B cell (primary cell): Measurements from ENCODE around the gene ZNF680. TPM values are rescaled to one million over a fixed set of nuclear protein-coding genes. Genes with fewer than 3 reads are reported as not detected.

Source experiments
- ATAC-seq: fragments of 200-7000 bp; cut with Tn5 transposase; one replicate; pipeline ENCODE4 v1.10.0; 2021; ENCODE audit warnings: low read depth, mild to moderate bottlenecking, moderate number of reproducible peaks, moderate library complexity
- CTCF ChIA-PET: fragments of 350-600 bp; sonication (Branson Sonifier 250); formaldehyde crosslinking; loops from one replicate; lab custom pipeline; 2021; ENCODE audit warnings: antibody characterized with exemption, inconsistent platforms; lab: Charles Lee
- POLR2A ChIA-PET: fragments of 350-600 bp; sonication (Branson Sonifier 250); formaldehyde crosslinking; loops from one replicate; lab custom pipeline; 2021; ENCODE audit warnings: antibody characterized with exemption; lab: Charles Lee
- DNase-seq: peaks from one replicate; pipeline ENCODE4 v3.0.0; 2013
- H2AFZ ChIP-seq: 2 replicates; pipeline ENCODE4 v1.6.1; 2012; ENCODE audit warnings: mild to moderate bottlenecking, low read depth, low read length; ENCODE audit not compliant: insufficient read depth, poor library complexity, severe bottlenecking
- H3K27ac ChIP-seq, 2 donors: 1 replicate in 1 of 2; 2 replicates in 1 of 2; pipeline ENCODE4 v1.5.1; 2012 to 2013; ENCODE audit warnings: low read length in 2 of 2, mild to moderate bottlenecking in 2 of 2, moderate library complexity in 1 of 2
- H3K27me3 ChIP-seq, 4 experiments: fragments of 200-600 bp in 1 of 4; sonication (generic) in 1 of 4; replicated peaks in 1 of 4; 1 replicate in 2 of 4; 2 replicates in 2 of 4; pipeline versions ENCODE4 v1.6.1 to v1.7.0; 2013 to 2016; ENCODE audit warnings: low read length in 3 of 4, mild to moderate bottlenecking in 2 of 4, mixed read lengths in 1 of 4, moderate library complexity in 1 of 4; ENCODE audit not compliant: insufficient read depth in 4 of 4, control insufficient read depth in 3 of 4; ENCODE audit errors: control extremely low read depth in 1 of 4
- H3K36me3 ChIP-seq, 2 experiments: replicated peaks in 1 of 2; 1 replicate in 1 of 2; 2 replicates in 1 of 2; pipeline versions ENCODE4 v1.6.1 to v1.7.1; 2013; ENCODE audit warnings: low read length in 1 of 2; ENCODE audit not compliant: insufficient read depth in 2 of 2, control insufficient read depth in 1 of 2; ENCODE audit errors: control extremely low read depth in 1 of 2, extremely low read depth in 1 of 2
- H3K4me1 ChIP-seq, 2 donors: fragments of 200-600 bp in 1 of 2; sonication (generic) in 1 of 2; 1 replicate in 1 of 2; 2 replicates in 1 of 2; pipeline versions ENCODE4 v1.5.1 to v1.6.1; 2013 to 2017; ENCODE audit warnings: low read length in 2 of 2; ENCODE audit not compliant: control insufficient read depth in 2 of 2, insufficient read depth in 2 of 2
- H3K4me2 ChIP-seq: replicated peaks from 2 replicates; pipeline ENCODE3; 2012; ENCODE audit warnings: mild to moderate bottlenecking, low read depth, low read length; ENCODE audit not compliant: poor library complexity, severe bottlenecking
- H3K4me3 ChIP-seq, 5 experiments: fragments of 200-600 bp in 1 of 5; sonication (generic) in 1 of 5; 1 replicate in 3 of 5; 2 replicates in 2 of 5; pipeline versions ENCODE4 v1.5.1 to v1.7.0; 2011 to 2016; ENCODE audit warnings: low read length in 4 of 5, mild to moderate bottlenecking in 4 of 5, low read depth in 2 of 5, control low read depth in 1 of 5, moderate library complexity in 1 of 5; ENCODE audit not compliant: insufficient read depth in 1 of 5; ENCODE audit errors: control extremely low read depth in 1 of 5, extremely low read depth in 1 of 5
- H3K79me2 ChIP-seq: fragments of 200-600 bp; sonication (generic); one replicate; pipeline ENCODE4 v1.6.0; 2016; ENCODE audit warnings: low read length; ENCODE audit not compliant: control insufficient read depth, insufficient read depth
- H3K9ac ChIP-seq: fragments of 200-600 bp; sonication (generic); 2 replicates; pipeline ENCODE4 v1.6.1; 2017; ENCODE audit warnings: mild to moderate bottlenecking, low read length, moderate library complexity
- H3K9me3 ChIP-seq, 3 donors: one replicate each; pipeline versions ENCODE4 v1.6.1 to v1.7.1; 2013; ENCODE audit warnings: low read length in 2 of 3; ENCODE audit not compliant: control insufficient read depth in 2 of 3, insufficient read depth in 1 of 3; ENCODE audit errors: control extremely low read depth in 1 of 3
- H4K20me1 ChIP-seq: 2 replicates; pipeline ENCODE4 v1.6.0; 2012; ENCODE audit warnings: mild to moderate bottlenecking, low read length; ENCODE audit not compliant: insufficient read depth, control insufficient read depth, poor library complexity, severe bottlenecking
- H3K27ac Mint-ChIP-seq: one replicate; pipeline ENCODE4 v1.8.0; 2021; ENCODE audit warnings: mixed read lengths
- H3K27me3 Mint-ChIP-seq: one replicate; pipeline ENCODE4 v1.8.0; 2021; ENCODE audit warnings: mixed read lengths
- H3K4me1 Mint-ChIP-seq: one replicate; pipeline ENCODE4 v1.8.0; 2021; ENCODE audit warnings: mixed read lengths
- H3K4me3 Mint-ChIP-seq: one replicate; pipeline ENCODE4 v1.8.0; 2021; ENCODE audit warnings: mixed read lengths
- H3K9me3 Mint-ChIP-seq: one replicate; pipeline ENCODE4 v1.8.0; 2022; ENCODE audit warnings: mixed read lengths; ENCODE audit not compliant: insufficient read depth
- EZH2 ChIP-seq: IDR thresholded peaks from 2 replicates; pipeline ENCODE4 v1.6.1; 2012; ENCODE audit warnings: borderline replicate concordance, low read depth, mild to moderate bottlenecking, moderate library complexity, low read length; ENCODE audit not compliant: insufficient read depth, poor library complexity, severe bottlenecking
- WGBS: methylation state at CpG from one replicate; pipeline ENCODE4 v1.1.5; 2013; ENCODE audit warnings: missing lambda C conversion rate; ENCODE audit not compliant: insufficient coverage; 5-methylcytosine and 5-hydroxymethylcytosine counted together
- intact Hi-C: fragments of 100-400 bp; cut with micrococcal nuclease; formaldehyde crosslinking; loops from one replicate; pipeline ENCODE4 v1.10.0; 2022
- polyA plus RNA-seq: library from polyadenylated mRNA; depleted of rRNA; stranded (reverse); fragments of >200 nt; gene quantifications from 2 replicates; pipeline ENCODE4 v1.2.3, GENCODE V29; 2012
- total RNA-seq, 2 donors: library from RNA; stranded (reverse); fragments of 120-200 nt in 1 of 2; gene quantifications; 1 replicate in 1 of 2; 2 replicates in 1 of 2; pipeline versions ENCODE4 v1.2.3 to v1.2.4, GENCODE V29; 2013 to 2022
- TF ChIP-seq, protein P1 (sequence below): fragments of 200-600 bp; IDR thresholded peaks from one replicate; pipeline ENCODE4 v1.8.0; 2022; ENCODE audit warnings: antibody characterized with exemption, mild to moderate bottlenecking

Gene ZNF680
- total and polyA plus RNA-seq, 2 donors (not counting 1 experiment from before 2014, with no cell fraction given), result 2.5 to 27.8 TPM

DNA sequence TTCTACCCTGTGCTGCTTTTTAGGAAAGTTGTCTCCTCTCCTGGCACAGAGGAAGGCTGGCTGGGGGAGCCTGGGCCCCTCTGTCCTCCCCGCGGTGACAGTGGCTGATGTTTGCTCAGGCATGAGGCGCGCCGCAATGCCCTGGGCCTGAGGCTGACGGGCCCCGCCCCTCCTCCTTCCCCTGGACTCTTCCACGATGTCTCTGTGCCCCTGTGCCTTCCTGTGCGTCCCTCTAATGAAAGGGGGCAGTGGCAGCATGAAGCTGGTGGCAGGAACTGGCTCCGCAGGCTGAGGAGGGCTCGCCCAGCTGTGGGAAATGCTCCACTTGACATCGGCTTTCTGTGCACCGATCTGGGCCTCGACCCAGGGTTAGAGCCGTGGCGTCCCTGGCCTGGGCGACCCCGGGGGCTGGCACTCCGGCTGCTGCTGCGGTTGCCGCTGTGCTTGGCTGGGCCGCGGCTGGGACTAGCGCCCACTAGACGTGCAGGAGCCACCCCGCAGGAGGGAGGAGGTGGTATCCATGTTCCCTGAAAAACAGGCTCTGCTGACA is 67.9 kb downstream of the ZNF680 start:
- Histone ChIP-seq H4K20me1 (no peaks in the 10 kb centered on the region), H3K9me3 (peaks cover 2 to 50% (median 28%) of the 10 kb centered on the region in 3 donors), H3K27me3 (no peaks in the 10 kb centered on the region), H3K9ac (no peak overlapping the region), H3K27ac (no peak overlapping the region), H3K4me3 (no peak overlapping the region), H3K79me2 (no peaks in the 10 kb centered on the region), H3K36me3 (no peaks in the 10 kb centered on the region), H3K4me1 (no peaks in the 10 kb centered on the region), H2AFZ (no peak overlapping the region), H3K4me2 (no peak overlapping the region)
- ChIA-PET POLR2A (no interaction called here), CTCF (no interaction called here)
- Mint-ChIP-seq H3K27ac (no peak overlapping the region), H3K27me3 (no peaks in the 10 kb centered on the region), H3K4me3 (no peak overlapping the region), H3K4me1 (no peaks in the 10 kb centered on the region), H3K9me3 (peaks cover 10% of the 10 kb centered on the region)
- ATAC-seq, result no peak
- TF ChIP-seq, protein P1, sequence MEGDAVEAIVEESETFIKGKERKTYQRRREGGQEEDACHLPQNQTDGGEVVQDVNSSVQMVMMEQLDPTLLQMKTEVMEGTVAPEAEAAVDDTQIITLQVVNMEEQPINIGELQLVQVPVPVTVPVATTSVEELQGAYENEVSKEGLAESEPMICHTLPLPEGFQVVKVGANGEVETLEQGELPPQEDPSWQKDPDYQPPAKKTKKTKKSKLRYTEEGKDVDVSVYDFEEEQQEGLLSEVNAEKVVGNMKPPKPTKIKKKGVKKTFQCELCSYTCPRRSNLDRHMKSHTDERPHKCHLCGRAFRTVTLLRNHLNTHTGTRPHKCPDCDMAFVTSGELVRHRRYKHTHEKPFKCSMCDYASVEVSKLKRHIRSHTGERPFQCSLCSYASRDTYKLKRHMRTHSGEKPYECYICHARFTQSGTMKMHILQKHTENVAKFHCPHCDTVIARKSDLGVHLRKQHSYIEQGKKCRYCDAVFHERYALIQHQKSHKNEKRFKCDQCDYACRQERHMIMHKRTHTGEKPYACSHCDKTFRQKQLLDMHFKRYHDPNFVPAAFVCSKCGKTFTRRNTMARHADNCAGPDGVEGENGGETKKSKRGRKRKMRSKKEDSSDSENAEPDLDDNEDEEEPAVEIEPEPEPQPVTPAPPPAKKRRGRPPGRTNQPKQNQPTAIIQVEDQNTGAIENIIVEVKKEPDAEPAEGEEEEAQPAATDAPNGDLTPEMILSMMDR, result no peak
- no peak for TF ChIP-seq EZH2
- DNase-seq, result no peak
- 38% methylated on average over 26 of the region's 26 CpGs for WGBS
- intact Hi-C loops, result no loop called here

DNA sequence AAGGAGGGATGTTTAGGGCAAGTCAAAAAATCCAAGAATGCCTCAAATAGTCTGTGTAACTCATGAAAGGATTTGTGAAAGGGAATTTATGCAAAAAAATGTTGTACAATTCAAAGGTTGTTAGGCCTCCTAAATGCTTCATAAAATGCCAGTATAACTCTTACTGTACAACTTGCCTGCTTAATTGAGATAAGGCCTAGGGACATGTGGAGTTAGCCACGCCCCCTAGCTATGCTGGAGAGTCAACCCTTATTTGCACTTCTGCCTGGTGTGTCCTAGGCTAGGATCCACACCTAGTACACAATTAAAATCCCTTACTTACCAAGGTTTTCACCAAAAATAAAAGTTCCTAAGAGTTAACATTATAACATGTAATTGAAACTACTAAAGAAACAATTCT is 77.2 kb downstream of the ZNF680 start:
- Histone ChIP-seq H3K9ac (no peak overlapping the region), H3K4me1 (no peaks in the 10 kb centered on the region), H3K9me3 (peaks cover 0 to 16% (median 15%) of the 10 kb centered on the region in 3 donors), H3K4me2 (no peak overlapping the region), H4K20me1 (no peaks in the 10 kb centered on the region), H3K4me3 (no peak overlapping the region), H3K36me3 (no peaks in the 10 kb centered on the region), H3K27me3 (no peaks in the 10 kb centered on the region), H3K79me2 (no peaks in the 10 kb centered on the region), H3K27ac (no peak overlapping the region), H2AFZ (no peak overlapping the region)
- Mint-ChIP-seq H3K4me1 (no peaks in the 10 kb centered on the region), H3K4me3 (no peak overlapping the region), H3K27me3 (no peaks in the 10 kb centered on the region), H3K27ac (no peak overlapping the region), H3K9me3 (peaks cover 16% of the 10 kb centered on the region)
- intact Hi-C loops, result no loop called here
- POLR2A ChIA-PET, result no interaction called here
- no peak for TF ChIP-seq EZH2
- TF ChIP-seq, protein P1, result no peak
- 40% methylated on average over 1 of the region's 1 CpG for WGBS
- CTCF ChIA-PET, result no interaction called here
- ATAC-seq (no peak), DNase-seq (no peak)

Other genes with a start within 250 kb of the ZNF680 start
- gene ZNF736, start 249.1 kb downstream of the ZNF680 start, total RNA-seq, result 79.8 and 85.0 TPM in 2 replicates
- gene ZNF736, start 249.1 kb downstream of the ZNF680 start, polyA plus RNA-seq, result 10.0 and 18.0 TPM in 2 replicates
- 70.7 and 73.7 TPM in 2 replicates for gene ZNF107, start 103.1 kb upstream of the ZNF680 start, total RNA-seq
- 16.7 and 22.0 TPM in 2 replicates for gene ZNF107, start 103.1 kb upstream of the ZNF680 start, polyA plus RNA-seq
- gene ZNF138, start 231.4 kb upstream of the ZNF680 start, total RNA-seq, result 23.0 and 26.6 TPM in 2 replicates
- 10.1 and 10.7 TPM in 2 replicates for gene ZNF138, start 231.4 kb upstream of the ZNF680 start, polyA plus RNA-seq